ENCODE measurements around the gene DLGAP4. TPM values are rescaled to one million over a fixed set of nuclear protein-coding genes. Genes with fewer than 3 reads are reported as not detected.

Gene DLGAP4
- total and polyA plus RNA-seq, 10 of the 15 experiments (the other 5 are each of a cell fraction or from before 2014, with no cell fraction given) = 0.42 to 43.3 (median 19.0) TPM

GRCh38 chr20:36525620-36526365 is 219.7 kb downstream of the DLGAP4 start:
- ChIA-PET POLR2A (interaction anchor here (0.9 kb wide), 1 partner anchor 12 kb away, joined by 6 read pairs; no protein-coding TSS in a partner anchor), CTCF (no interaction called here), RAD21 (ENCODE audit: unreplicated experiment) (no interaction called here), SMC1A (ENCODE audit: uncharacterized antibody, unreplicated experiment) (no interaction called here)
- no peaks in the 10 kb centered on the region for H4K20me1 ChIP-seq (ENCODE audit: control insufficient read depth, insufficient read depth)
- H3K4me3 ChIP-seq = no peak overlapping the region
- ATAC-seq (no peak), DNase-seq (ENCODE audit: low read depth, low spot score) (no peak), FAIRE-seq (no peak)
- no peaks in the 10 kb centered on the region for H3K79me2 ChIP-seq (ENCODE audit: control insufficient read depth, insufficient read depth, low read length)
- in situ Hi-C loops (cut with MboI) (no loop called here), intact Hi-C loops (cut with micrococcal nuclease; ENCODE audit: unreplicated experiment) (no loop called here)
- H2AFZ ChIP-seq (ENCODE audit: control insufficient read depth, low read depth, low read length) = no peak overlapping the region
- H3K9ac ChIP-seq (ENCODE audit: control insufficient read depth, insufficient read depth, low read length) = no peak overlapping the region
- BruUV-seq (replicated peaks) = no TSS peak
- H3K9me3 ChIP-seq (replicated peaks; ENCODE audit: control insufficient read depth, insufficient read depth, low read length) = no peaks in the 10 kb centered on the region
- no peaks in the 10 kb centered on the region for H3K4me1 ChIP-seq (ENCODE audit: control insufficient read depth, insufficient read depth, low read length)
- H3K36me3 ChIP-seq (ENCODE audit: control insufficient read depth in 2 of 2, insufficient read depth in 2 of 2, low read length in 1 of 2) = peaks cover 9 to 13% of the 10 kb centered on the region in 2 experiments; a peak in 3 of 4 replicates
- TF ChIP-seq TCF7 (IDR thresholded peaks at IDR 0.05; ENCODE audit: borderline replicate concordance) (no peak), NFYB (IDR thresholded peaks at IDR 0.05; ENCODE audit: insufficient read depth, low read depth, low read length) (no peak), BCL3 (IDR thresholded peaks at IDR 0.05; ENCODE audit: borderline replicate concordance, insufficient read depth, low read depth, low read length, poor library complexity, severe bottlenecking) (no peak), NRF1 (conservative IDR thresholded peaks at IDR 0.05; ENCODE audit: low read depth, low read length) (no peak), ATF7 (IDR thresholded peaks at IDR 0.05; ENCODE audit: low read depth) (no peak), ZBED1 (IDR thresholded peaks at IDR 0.05; ENCODE audit: borderline replicate concordance) (no peak), TAF1 (IDR thresholded peaks at IDR 0.05; ENCODE audit: borderline replicate concordance, low read depth, low read length) (no peak), FOXM1 (IDR thresholded peaks at IDR 0.05; ENCODE audit: low read depth, low read length) (no peak), BHLHE40 (IDR thresholded peaks at IDR 0.05; ENCODE audit: borderline replicate concordance in 1 of 2, low read depth in 2 of 2, low read length in 1 of 2) (no peak)
- H3K27ac ChIP-seq (ENCODE audit: control insufficient read depth, insufficient read depth) = no peak overlapping the region
- no peaks in the 10 kb centered on the region for H3K27me3 ChIP-seq (replicated peaks in 1 of 2; ENCODE audit: control insufficient read depth in 2 of 2, insufficient read depth in 2 of 2, low read length in 1 of 2)
- H3K4me2 ChIP-seq (ENCODE audit: control insufficient read depth, insufficient read depth) = no peak overlapping the region
- WGBS (ENCODE audit: insufficient coverage, insufficient replicate concordance, low lambda C conversion rate, missing lambda C conversion rate) = 91% methylated on average over 17 of the region's 17 CpGs

All from GM12878 (cell line).